ENCODE measurements around the gene ASB13. TPM values are rescaled to one million over a fixed set of nuclear protein-coding genes. Genes with fewer than 3 reads are reported as not detected.

ASB13 gene
- total and polyA plus RNA-seq, 2 of the 13 experiments (the other 11 are each of a cell fraction or from before 2014, with no cell fraction given), result 9.3 to 15.4 TPM

DNA sequence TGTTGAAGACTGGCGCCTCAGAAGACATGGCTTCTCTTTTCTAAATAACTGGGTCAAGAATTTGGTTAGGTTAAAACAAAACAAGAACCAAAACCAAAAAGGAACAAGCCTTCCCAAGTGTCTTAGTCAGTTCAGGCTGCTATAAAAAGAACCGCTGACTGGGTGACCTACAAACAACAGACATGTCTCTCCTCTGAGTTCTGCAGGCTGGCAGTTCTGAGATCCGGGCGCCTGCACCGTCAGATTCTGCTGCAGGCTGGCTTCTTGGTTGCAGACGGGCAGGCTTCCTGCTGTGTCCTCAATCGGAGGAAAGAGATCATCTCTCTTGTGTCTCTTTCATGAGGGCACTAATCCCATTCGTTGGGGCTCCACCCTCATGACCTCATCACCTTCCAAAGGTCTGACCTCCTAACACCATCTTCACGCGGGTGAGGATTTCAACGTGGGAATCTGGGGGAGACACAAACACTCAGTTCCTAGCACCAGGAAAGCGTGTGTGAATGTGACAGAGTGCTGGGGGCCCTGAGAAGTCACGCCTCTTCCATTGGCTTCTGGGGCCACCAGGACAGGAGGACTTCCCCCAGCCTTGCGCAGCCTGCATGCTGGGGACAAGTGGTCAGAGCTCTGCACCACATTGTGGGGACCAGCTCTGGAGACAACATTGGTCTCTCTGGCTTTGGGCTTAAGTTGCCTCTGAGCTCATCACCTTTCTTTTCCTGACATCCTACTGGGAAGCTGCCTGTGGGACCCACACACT is 63.1 kb downstream of the ASB13 start (continued):
- TF ChIP-seq, protein P1, sequence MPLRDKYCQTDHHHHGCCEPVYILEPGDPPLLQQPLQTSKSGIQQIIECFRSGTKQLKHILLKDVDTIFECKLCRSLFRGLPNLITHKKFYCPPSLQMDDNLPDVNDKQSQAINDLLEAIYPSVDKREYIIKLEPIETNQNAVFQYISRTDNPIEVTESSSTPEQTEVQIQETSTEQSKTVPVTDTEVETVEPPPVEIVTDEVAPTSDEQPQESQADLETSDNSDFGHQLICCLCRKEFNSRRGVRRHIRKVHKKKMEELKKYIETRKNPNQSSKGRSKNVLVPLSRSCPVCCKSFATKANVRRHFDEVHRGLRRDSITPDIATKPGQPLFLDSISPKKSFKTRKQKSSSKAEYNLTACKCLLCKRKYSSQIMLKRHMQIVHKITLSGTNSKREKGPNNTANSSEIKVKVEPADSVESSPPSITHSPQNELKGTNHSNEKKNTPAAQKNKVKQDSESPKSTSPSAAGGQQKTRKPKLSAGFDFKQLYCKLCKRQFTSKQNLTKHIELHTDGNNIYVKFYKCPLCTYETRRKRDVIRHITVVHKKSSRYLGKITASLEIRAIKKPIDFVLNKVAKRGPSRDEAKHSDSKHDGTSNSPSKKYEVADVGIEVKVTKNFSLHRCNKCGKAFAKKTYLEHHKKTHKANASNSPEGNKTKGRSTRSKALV (CRISPR knock-in tag; IDR thresholded peaks at IDR 0.05), result no peak
- TF ChIP-seq, protein P2, sequence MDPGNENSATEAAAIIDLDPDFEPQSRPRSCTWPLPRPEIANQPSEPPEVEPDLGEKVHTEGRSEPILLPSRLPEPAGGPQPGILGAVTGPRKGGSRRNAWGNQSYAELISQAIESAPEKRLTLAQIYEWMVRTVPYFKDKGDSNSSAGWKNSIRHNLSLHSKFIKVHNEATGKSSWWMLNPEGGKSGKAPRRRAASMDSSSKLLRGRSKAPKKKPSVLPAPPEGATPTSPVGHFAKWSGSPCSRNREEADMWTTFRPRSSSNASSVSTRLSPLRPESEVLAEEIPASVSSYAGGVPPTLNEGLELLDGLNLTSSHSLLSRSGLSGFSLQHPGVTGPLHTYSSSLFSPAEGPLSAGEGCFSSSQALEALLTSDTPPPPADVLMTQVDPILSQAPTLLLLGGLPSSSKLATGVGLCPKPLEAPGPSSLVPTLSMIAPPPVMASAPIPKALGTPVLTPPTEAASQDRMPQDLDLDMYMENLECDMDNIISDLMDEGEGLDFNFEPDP (CRISPR knock-in tag; conservative IDR thresholded peaks at IDR 0.05), result 0 out of 2 replicates have a peak, but pooled peaks have one; percentile 13
- TF ChIP-seq, protein P3, sequence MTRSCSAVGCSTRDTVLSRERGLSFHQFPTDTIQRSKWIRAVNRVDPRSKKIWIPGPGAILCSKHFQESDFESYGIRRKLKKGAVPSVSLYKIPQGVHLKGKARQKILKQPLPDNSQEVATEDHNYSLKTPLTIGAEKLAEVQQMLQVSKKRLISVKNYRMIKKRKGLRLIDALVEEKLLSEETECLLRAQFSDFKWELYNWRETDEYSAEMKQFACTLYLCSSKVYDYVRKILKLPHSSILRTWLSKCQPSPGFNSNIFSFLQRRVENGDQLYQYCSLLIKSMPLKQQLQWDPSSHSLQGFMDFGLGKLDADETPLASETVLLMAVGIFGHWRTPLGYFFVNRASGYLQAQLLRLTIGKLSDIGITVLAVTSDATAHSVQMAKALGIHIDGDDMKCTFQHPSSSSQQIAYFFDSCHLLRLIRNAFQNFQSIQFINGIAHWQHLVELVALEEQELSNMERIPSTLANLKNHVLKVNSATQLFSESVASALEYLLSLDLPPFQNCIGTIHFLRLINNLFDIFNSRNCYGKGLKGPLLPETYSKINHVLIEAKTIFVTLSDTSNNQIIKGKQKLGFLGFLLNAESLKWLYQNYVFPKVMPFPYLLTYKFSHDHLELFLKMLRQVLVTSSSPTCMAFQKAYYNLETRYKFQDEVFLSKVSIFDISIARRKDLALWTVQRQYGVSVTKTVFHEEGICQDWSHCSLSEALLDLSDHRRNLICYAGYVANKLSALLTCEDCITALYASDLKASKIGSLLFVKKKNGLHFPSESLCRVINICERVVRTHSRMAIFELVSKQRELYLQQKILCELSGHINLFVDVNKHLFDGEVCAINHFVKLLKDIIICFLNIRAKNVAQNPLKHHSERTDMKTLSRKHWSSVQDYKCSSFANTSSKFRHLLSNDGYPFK (CRISPR knock-in tag; IDR thresholded peaks at IDR 0.05; ENCODE audit: borderline replicate concordance), result peak; percentile 28; the same call in 1 of the 2 replicates
- no peak for TF ChIP-seq ZNF30 (CRISPR knock-in tag; IDR thresholded peaks at IDR 0.05)
- TF ChIP-seq, protein P4, sequence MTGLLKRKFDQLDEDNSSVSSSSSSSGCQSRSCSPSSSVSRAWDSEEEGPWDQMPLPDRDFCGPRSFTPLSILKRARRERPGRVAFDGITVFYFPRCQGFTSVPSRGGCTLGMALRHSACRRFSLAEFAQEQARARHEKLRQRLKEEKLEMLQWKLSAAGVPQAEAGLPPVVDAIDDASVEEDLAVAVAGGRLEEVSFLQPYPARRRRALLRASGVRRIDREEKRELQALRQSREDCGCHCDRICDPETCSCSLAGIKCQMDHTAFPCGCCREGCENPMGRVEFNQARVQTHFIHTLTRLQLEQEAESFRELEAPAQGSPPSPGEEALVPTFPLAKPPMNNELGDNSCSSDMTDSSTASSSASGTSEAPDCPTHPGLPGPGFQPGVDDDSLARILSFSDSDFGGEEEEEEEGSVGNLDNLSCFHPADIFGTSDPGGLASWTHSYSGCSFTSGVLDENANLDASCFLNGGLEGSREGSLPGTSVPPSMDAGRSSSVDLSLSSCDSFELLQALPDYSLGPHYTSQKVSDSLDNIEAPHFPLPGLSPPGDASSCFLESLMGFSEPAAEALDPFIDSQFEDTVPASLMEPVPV (CRISPR knock-in tag; IDR thresholded peaks at IDR 0.05), result no peak
- no peak for TF ChIP-seq RAD51 (IDR thresholded peaks at IDR 0.05; ENCODE audit: borderline replicate concordance)
- no peak for TF ChIP-seq KDM5A (IDR thresholded peaks at IDR 0.05; ENCODE audit: borderline replicate concordance, low read length)
